K562 (cell line): Measurements from ENCODE around the gene RSPH9. TPM values are rescaled to one million over a fixed set of nuclear protein-coding genes. Genes with fewer than 3 reads are reported as not detected.

Experiments
- ATAC-seq: fragments of 200-7000 bp; cut with Tn5 transposase; 3 replicates; pipeline ENCODE4 v1.9.1; 2020; ENCODE audit warnings: moderate library complexity
- BruUV-seq: library from RNA; stranded (reverse); fragments of 400-500 nt; replicated peaks from 2 replicates; lab custom pipeline; 2021; lab: Mats Ljungman, UMichigan
- CTCF ChIA-PET: fragments of 300-600 bp; formaldehyde crosslinking; extraction: SDS; loops from one replicate; lab custom pipeline; 2021; ENCODE audit warnings: low intra/inter-chr PET ratio; lab: Yijun Ruan, JAX
- POLR2A ChIA-PET: fragments of 300-600, 350-650 bp; sonication (Branson Sonifier 250); formaldehyde crosslinking; extraction: SDS; loops from one replicate; lab custom pipeline; 2021; ENCODE audit warnings: antibody characterized with exemption, inconsistent platforms; lab: Yijun Ruan, JAX
- DNase-seq, 4 experiments: peaks; one replicate each; pipeline versions ENCODE4 v3.0.0 to v3.0.0-alpha.2; 2011 to 2018; ENCODE audit warnings: low spot score in 3 of 4, mixed read lengths in 3 of 4; ENCODE audit errors: extremely low read depth in 1 of 4
- FAIRE-seq: peaks from 2 replicates; lab custom pipeline; 2011; peaks lifted over from hg19 to GRCh38; lab: Jason Lieb, UNC
- H2AFZ ChIP-seq: 2 replicates; pipeline ENCODE4 v1.6.0; 2011; ENCODE audit warnings: low read depth, low read length, control low read depth, inconsistent platforms
- H3K27ac ChIP-seq: fragments of 200-600 bp; 3 replicates; pipeline ENCODE4 v1.8.0; 2011; ENCODE audit warnings: low read depth, mild to moderate bottlenecking, control low read depth, inconsistent platforms, low read length, moderate library complexity, mixed read lengths; ENCODE audit errors: extremely low read depth
- H3K27me3 ChIP-seq, 2 experiments: fragments of 300-600 bp in 1 of 2; 2 replicates in 1 of 2; 3 replicates in 1 of 2; pipeline versions ENCODE4 v1.6.0 to v1.8.0; 2011; ENCODE audit warnings: inconsistent platforms in 2 of 2, low read length in 2 of 2, mild to moderate bottlenecking in 1 of 2, mixed read lengths in 1 of 2, moderate library complexity in 1 of 2; ENCODE audit not compliant: control insufficient read depth in 2 of 2, insufficient read depth in 2 of 2
- H3K36me3 ChIP-seq: fragments of 300-600 bp; 3 replicates; pipeline ENCODE4 v1.8.0; 2011; ENCODE audit warnings: mild to moderate bottlenecking, low read length, inconsistent platforms; ENCODE audit not compliant: control insufficient read depth, insufficient read depth
- H3K4me1 ChIP-seq, 2 experiments: fragments of 200-600 bp in 1 of 2; replicated peaks in 1 of 2; 2 replicates in 1 of 2; 3 replicates in 1 of 2; pipeline versions ENCODE4 v1.5.1 to v1.8.0; 2011; ENCODE audit warnings: inconsistent platforms in 2 of 2, low read length in 2 of 2, mild to moderate bottlenecking in 1 of 2, mixed read lengths in 1 of 2, moderate library complexity in 1 of 2; ENCODE audit not compliant: control insufficient read depth in 2 of 2, insufficient read depth in 2 of 2
- H3K4me2 ChIP-seq: 2 replicates; pipeline ENCODE4 v1.6.1; 2011; ENCODE audit warnings: low read length, control low read depth, inconsistent platforms, mixed read lengths; ENCODE audit not compliant: insufficient read depth
- H3K4me3 ChIP-seq: fragments of 200-600 bp; sonication (generic), shearing (Covaris generic); 2 replicates; pipeline ENCODE4 v1.5.1; 2016; ENCODE audit warnings: control low read depth, inconsistent platforms
- H3K79me2 ChIP-seq: fragments of 200-600 bp; 3 replicates; pipeline ENCODE4 v1.8.0; 2011; ENCODE audit warnings: low read length, inconsistent platforms; ENCODE audit not compliant: control insufficient read depth, insufficient read depth
- H3K9ac ChIP-seq, 2 experiments: 2 replicates each; pipeline versions ENCODE4 v1.6.0 to v1.6.1; 2011; ENCODE audit warnings: low read depth in 2 of 2, low read length in 2 of 2, control low read depth in 1 of 2, inconsistent platforms in 1 of 2, mild to moderate bottlenecking in 1 of 2, mixed read lengths in 1 of 2; ENCODE audit not compliant: insufficient read depth in 1 of 2
- H3K9me1 ChIP-seq: one replicate; pipeline ENCODE4 v1.6.0; 2011; ENCODE audit warnings: inconsistent platforms, mild to moderate bottlenecking, low read length, moderate library complexity; ENCODE audit not compliant: control insufficient read depth, insufficient read depth
- H3K9me3 ChIP-seq: replicated peaks from 2 replicates; pipeline ENCODE4 v1.5.1; 2011; ENCODE audit warnings: low read depth, low read length, inconsistent platforms; ENCODE audit not compliant: control insufficient read depth, insufficient read depth
- H4K20me1 ChIP-seq: replicated peaks from 2 replicates; pipeline ENCODE4 v1.6.1; 2011; ENCODE audit warnings: low read length, inconsistent platforms, mixed read lengths; ENCODE audit not compliant: control insufficient read depth, insufficient read depth
- ELK3 ChIP-seq: fragments of 450-650 bp; formaldehyde crosslinking; IDR thresholded peaks from 2 replicates; pipeline ENCODE4 v1.4.0; 2020; ENCODE audit warnings: mild to moderate bottlenecking
- HES1 ChIP-seq: fragments of 450-650 bp; IDR thresholded peaks from 2 replicates; pipeline ENCODE4 v1.6.1; 2016; ENCODE audit warnings: low read depth, mild to moderate bottlenecking, moderate library complexity
- IRF9 ChIP-seq: fragments of 450-650 bp; IDR thresholded peaks from 2 replicates; pipeline ENCODE4 v1.6.1; 2016; ENCODE audit warnings: missing biosample characterization, missing genetic modification characterization
- PHTF2 ChIP-seq: fragments of 250-450 bp; sonication (Bioruptor Pico); IDR thresholded peaks from 2 replicates; pipeline ENCODE4 v1.5.0; 2021; ENCODE audit warnings: mild to moderate bottlenecking
- ZFP36 ChIP-seq: fragments of 150-350 bp; IDR thresholded peaks from 2 replicates; pipeline ENCODE4 v1.6.1; 2018; ENCODE audit warnings: low read length, low read depth; ENCODE audit not compliant: partially characterized antibody
- ZNF134 ChIP-seq: fragments of 250-450 bp; sonication (Bioruptor Pico); conservative IDR thresholded peaks from 2 replicates; pipeline ENCODE4 v1.4.0; 2020
- WGBS: fragments of 100-300 bp; shearing (Covaris generic); methylation state at CpG from one replicate; pipeline ENCODE4 v1.1.6; 2016; ENCODE audit warnings: low coverage, mixed read lengths; ENCODE audit not compliant: insufficient coverage; ENCODE audit errors: missing lambda C conversion rate; 5-methylcytosine and 5-hydroxymethylcytosine counted together
- in situ Hi-C: fragments of 300-500 bp; cut with MboI; formaldehyde crosslinking; loops from 4 replicates; pipeline ENCODE4 v1.15.0; 2018; ENCODE audit warnings: inconsistent platforms, mixed read lengths
- intact Hi-C: fragments of 100-400 bp; cut with micrococcal nuclease; formaldehyde crosslinking; loops from 2 replicates; pipeline ENCODE4 v1.14.2; 2022
- polyA plus RNA-seq, 8 experiments: library from polyadenylated mRNA; depleted of rRNA in 4 of 8; stranded (reverse) in 5 of 8; unstranded in 3 of 8; fragments of >200 nt; fragmentation: Nextera tagmentation in 2 of 8; fragmentation: Illumina TruSeq in 1 of 8; extraction: Ambion mirVana in 2 of 8; extraction: Trizol in 1 of 8; gene quantifications; 2 replicates each; pipeline versions ENCODE4 v1.2.1 to v1.2.3, GENCODE V29; 2011 to 2014; ENCODE audit warnings: inconsistent platforms in 1 of 8, missing spikeins in 1 of 8
- total RNA-seq, 7 experiments: library from RNA; depleted of rRNA in 6 of 7; stranded (reverse); fragments of >200 nt in 6 of 7; fragmentation: Illumina TruSeq in 2 of 7; extraction: Trizol in 2 of 7; gene quantifications; 2 replicates each; pipeline versions ENCODE4 v1.2.1 to v1.2.3, GENCODE V29; 2011 to 2021; ENCODE audit warnings: low replicate concordance in 1 of 7

The RSPH9 gene
- total and polyA plus RNA-seq, 9 of the 15 experiments (the other 6 are each of a cell fraction or from before 2014, with no cell fraction given): 0.05 to 0.60 (median 0.39) TPM; not detected in 6

GRCh38 chr6:43720999-43721398 lies 76.2 kb downstream of the RSPH9 start:
- in situ Hi-C loops: loop anchor here (5.0 kb wide), 1 partner anchor 346 kb away; no protein-coding TSS in a partner anchor
- 64% methylated on average over 4 of the region's 4 CpGs for WGBS

More at GRCh38 chr6:43720999-43721398, 76.2 kb downstream of the RSPH9 start:
- no TSS peak for BruUV-seq
- H3K4me2 ChIP-seq: no peak overlapping the region
- H4K20me1 ChIP-seq: no peaks in the 10 kb centered on the region
- FAIRE-seq: no peak
- H3K9ac ChIP-seq: no peak overlapping the region
- H3K27ac ChIP-seq: no peak overlapping the region
- peaks cover 5% of the 10 kb centered on the region for H3K9me1 ChIP-seq
- H3K4me3 ChIP-seq: no peak overlapping the region
- no peaks in the 10 kb centered on the region for H3K36me3 ChIP-seq
- intact Hi-C loops: no loop called here
- no peaks in the 10 kb centered on the region; a peak in 1 of 5 replicates for H3K27me3 ChIP-seq
- no peaks in the 10 kb centered on the region for H3K9me3 ChIP-seq
- peaks cover 36 to 37% of the 10 kb centered on the region in 2 experiments for H3K4me1 ChIP-seq
- DNase-seq: no peak
- no peak for ATAC-seq
- TF ChIP-seq ZNF134 (CRISPR knock-in tag) (no peak), ELK3 (CRISPR knock-in tag) (no peak), PHTF2 (no peak), IRF9 (tag) (no peak), ZFP36 (peak; percentile 94), HES1 (no peak)
- TF ChIP-seq, all 486 proteins: peak for 1
- CTCF ChIA-PET: no interaction called here
- H2AFZ ChIP-seq: no peak overlapping the region
- POLR2A ChIA-PET: interaction anchor here (0.6 to 1.3 kb wide), 6 partner anchors 8 to 362 kb away, joined by 3 to 4 read pairs (median 3); no protein-coding TSS in a partner anchor
- no peaks in the 10 kb centered on the region for H3K79me2 ChIP-seq

Other genes starting within 250 kb of the RSPH9 start
Only the 7 nearest of the 12 such genes appear.
- gene POLR1C, start 127.9 kb upstream of the RSPH9 start, total RNA-seq (2014; rRNA removed): 74.8 and 83.5 TPM in 2 replicates
- gene POLR1C, start 127.9 kb upstream of the RSPH9 start, total RNA-seq (2014; rRNA removed; fragmentation: Illumina TruSeq; extraction: Trizol): 109 and 114 TPM in 2 replicates
- gene POLR1C, start 127.9 kb upstream of the RSPH9 start, total RNA-seq (2015; rRNA removed; fragmentation: Illumina TruSeq; extraction: Trizol): 103 and 104 TPM in 2 replicates
- 116 and 120 TPM in 2 replicates for gene POLR1C, start 127.9 kb upstream of the RSPH9 start, total RNA-seq (2021)
- gene POLR1C, start 127.9 kb upstream of the RSPH9 start, polyA plus RNA-seq (2011; rRNA removed): 173 and 226 TPM in 2 replicates
- gene POLR1C, start 127.9 kb upstream of the RSPH9 start, polyA plus RNA-seq (2014; fragmentation: Illumina TruSeq; extraction: Trizol): 142 and 181 TPM in 2 replicates
- gene POLR1C, start 127.9 kb upstream of the RSPH9 start, polyA plus RNA-seq (2014; fragmentation: Nextera tagmentation; extraction: Ambion mirVana): 100 to 1,000 TPM; 405 to 429 TPM
- gene POLR1C, start 127.9 kb upstream of the RSPH9 start, polyA plus RNA-seq (2014; rRNA removed): 120 and 136 TPM in 2 replicates
- 91.6 and 102 TPM in 2 replicates for gene XPO5, start 69.0 kb upstream of the RSPH9 start, total RNA-seq (2014; rRNA removed)
- gene XPO5, start 69.0 kb upstream of the RSPH9 start, total RNA-seq (2014; rRNA removed; fragmentation: Illumina TruSeq; extraction: Trizol): 99.1 and 106 TPM in 2 replicates
- gene XPO5, start 69.0 kb upstream of the RSPH9 start, total RNA-seq (2015; rRNA removed; fragmentation: Illumina TruSeq; extraction: Trizol): 95.4 and 97.1 TPM in 2 replicates
- 170 and 180 TPM in 2 replicates for gene XPO5, start 69.0 kb upstream of the RSPH9 start, total RNA-seq (2021)
- gene XPO5, start 69.0 kb upstream of the RSPH9 start, polyA plus RNA-seq (2011; rRNA removed): 145 and 166 TPM in 2 replicates
- gene XPO5, start 69.0 kb upstream of the RSPH9 start, polyA plus RNA-seq (2014; fragmentation: Illumina TruSeq; extraction: Trizol): 105 and 130 TPM in 2 replicates
- 10 to 100 TPM; 36.0 to 72.3 TPM for gene XPO5, start 69.0 kb upstream of the RSPH9 start, polyA plus RNA-seq (2014; fragmentation: Nextera tagmentation; extraction: Ambion mirVana)
- gene XPO5, start 69.0 kb upstream of the RSPH9 start, polyA plus RNA-seq (2014; rRNA removed): 101 TPM in 2 replicates
- gene POLH, start 68.9 kb upstream of the RSPH9 start, total RNA-seq (2014; rRNA removed): 12.7 and 19.3 TPM in 2 replicates
- 23.0 and 23.5 TPM in 2 replicates for gene POLH, start 68.9 kb upstream of the RSPH9 start, total RNA-seq (2014; rRNA removed; fragmentation: Illumina TruSeq; extraction: Trizol)
- gene POLH, start 68.9 kb upstream of the RSPH9 start, total RNA-seq (2015; rRNA removed; fragmentation: Illumina TruSeq; extraction: Trizol): 21.2 and 23.9 TPM in 2 replicates
- 31.4 and 31.8 TPM in 2 replicates for gene POLH, start 68.9 kb upstream of the RSPH9 start, total RNA-seq (2021)
- gene POLH, start 68.9 kb upstream of the RSPH9 start, polyA plus RNA-seq (2011; rRNA removed): 26.8 and 31.6 TPM in 2 replicates
- 16.2 and 20.6 TPM in 2 replicates for gene POLH, start 68.9 kb upstream of the RSPH9 start, polyA plus RNA-seq (2014; fragmentation: Illumina TruSeq; extraction: Trizol)
- gene POLH, start 68.9 kb upstream of the RSPH9 start, polyA plus RNA-seq (2014; fragmentation: Nextera tagmentation; extraction: Ambion mirVana): 10 to 100 TPM in 1 of 2 experiments, 1 to 10 TPM in 1; 5.8 to 10.6 TPM
- gene POLH, start 68.9 kb upstream of the RSPH9 start, polyA plus RNA-seq (2014; rRNA removed): 11.4 and 14.7 TPM in 2 replicates
- 111 and 127 TPM in 2 replicates for gene GTPBP2, start 15.8 kb upstream of the RSPH9 start, total RNA-seq (2014; rRNA removed)
- 92.5 and 99.4 TPM in 2 replicates for gene GTPBP2, start 15.8 kb upstream of the RSPH9 start, total RNA-seq (2014; rRNA removed; fragmentation: Illumina TruSeq; extraction: Trizol)
- 68.8 and 71.1 TPM in 2 replicates for gene GTPBP2, start 15.8 kb upstream of the RSPH9 start, total RNA-seq (2015; rRNA removed; fragmentation: Illumina TruSeq; extraction: Trizol)
- 121 and 162 TPM in 2 replicates for gene GTPBP2, start 15.8 kb upstream of the RSPH9 start, total RNA-seq (2021)
- 184 and 259 TPM in 2 replicates for gene GTPBP2, start 15.8 kb upstream of the RSPH9 start, polyA plus RNA-seq (2011; rRNA removed)
- gene GTPBP2, start 15.8 kb upstream of the RSPH9 start, polyA plus RNA-seq (2014; fragmentation: Illumina TruSeq; extraction: Trizol): 162 and 169 TPM in 2 replicates
- 10 to 100 TPM; 48.4 to 60.9 TPM for gene GTPBP2, start 15.8 kb upstream of the RSPH9 start, polyA plus RNA-seq (2014; fragmentation: Nextera tagmentation; extraction: Ambion mirVana)
- gene GTPBP2, start 15.8 kb upstream of the RSPH9 start, polyA plus RNA-seq (2014; rRNA removed): 171 and 196 TPM in 2 replicates
- gene MAD2L1BP, start 9.2 kb upstream of the RSPH9 start, total RNA-seq (2014; rRNA removed): 69.7 and 78.1 TPM in 2 replicates
- gene MAD2L1BP, start 9.2 kb upstream of the RSPH9 start, total RNA-seq (2014; rRNA removed; fragmentation: Illumina TruSeq; extraction: Trizol): 73.8 and 76.7 TPM in 2 replicates
- gene MAD2L1BP, start 9.2 kb upstream of the RSPH9 start, total RNA-seq (2015; rRNA removed; fragmentation: Illumina TruSeq; extraction: Trizol): 73.2 and 75.1 TPM in 2 replicates
- gene MAD2L1BP, start 9.2 kb upstream of the RSPH9 start, total RNA-seq (2021): 71.5 and 77.4 TPM in 2 replicates
- 120 TPM in 2 replicates for gene MAD2L1BP, start 9.2 kb upstream of the RSPH9 start, polyA plus RNA-seq (2011; rRNA removed)
- gene MAD2L1BP, start 9.2 kb upstream of the RSPH9 start, polyA plus RNA-seq (2014; fragmentation: Illumina TruSeq; extraction: Trizol): 113 and 116 TPM in 2 replicates
- gene MAD2L1BP, start 9.2 kb upstream of the RSPH9 start, polyA plus RNA-seq (2014; fragmentation: Nextera tagmentation; extraction: Ambion mirVana): 100 to 1,000 TPM; 241 to 321 TPM
- gene MAD2L1BP, start 9.2 kb upstream of the RSPH9 start, polyA plus RNA-seq (2014; rRNA removed): 102 and 111 TPM in 2 replicates
- gene MRPS18A, start 42.8 kb downstream of the RSPH9 start, total RNA-seq (2014; rRNA removed): 130 and 161 TPM in 2 replicates
- gene MRPS18A, start 42.8 kb downstream of the RSPH9 start, total RNA-seq (2014; rRNA removed; fragmentation: Illumina TruSeq; extraction: Trizol): 63.9 and 87.5 TPM in 2 replicates
- 115 and 119 TPM in 2 replicates for gene MRPS18A, start 42.8 kb downstream of the RSPH9 start, total RNA-seq (2015; rRNA removed; fragmentation: Illumina TruSeq; extraction: Trizol)
- gene MRPS18A, start 42.8 kb downstream of the RSPH9 start, total RNA-seq (2021): 102 and 104 TPM in 2 replicates
- gene MRPS18A, start 42.8 kb downstream of the RSPH9 start, polyA plus RNA-seq (2011; rRNA removed): 104 and 112 TPM in 2 replicates
- gene MRPS18A, start 42.8 kb downstream of the RSPH9 start, polyA plus RNA-seq (2014; fragmentation: Illumina TruSeq; extraction: Trizol): 159 and 185 TPM in 2 replicates
- gene MRPS18A, start 42.8 kb downstream of the RSPH9 start, polyA plus RNA-seq (2014; fragmentation: Nextera tagmentation; extraction: Ambion mirVana): 100 to 1,000 TPM; 204 to 243 TPM
- gene MRPS18A, start 42.8 kb downstream of the RSPH9 start, polyA plus RNA-seq (2014; rRNA removed): 125 and 133 TPM in 2 replicates
- 124 and 144 TPM in 2 replicates for gene VEGFA, start 125.2 kb downstream of the RSPH9 start, total RNA-seq (2014; rRNA removed)
- gene VEGFA, start 125.2 kb downstream of the RSPH9 start, total RNA-seq (2014; rRNA removed; fragmentation: Illumina TruSeq; extraction: Trizol): 66.5 and 70.7 TPM in 2 replicates
- 25.8 and 27.0 TPM in 2 replicates for gene VEGFA, start 125.2 kb downstream of the RSPH9 start, total RNA-seq (2015; rRNA removed; fragmentation: Illumina TruSeq; extraction: Trizol)
- gene VEGFA, start 125.2 kb downstream of the RSPH9 start, total RNA-seq (2021): 131 and 159 TPM in 2 replicates
- 271 and 467 TPM in 2 replicates for gene VEGFA, start 125.2 kb downstream of the RSPH9 start, polyA plus RNA-seq (2011; rRNA removed)
- 134 and 172 TPM in 2 replicates for gene VEGFA, start 125.2 kb downstream of the RSPH9 start, polyA plus RNA-seq (2014; fragmentation: Illumina TruSeq; extraction: Trizol)
- 10 to 100 TPM; 14.0 to 16.0 TPM for gene VEGFA, start 125.2 kb downstream of the RSPH9 start, polyA plus RNA-seq (2014; fragmentation: Nextera tagmentation; extraction: Ambion mirVana)
- 179 and 182 TPM in 2 replicates for gene VEGFA, start 125.2 kb downstream of the RSPH9 start, polyA plus RNA-seq (2014; rRNA removed)